GM13976 (cell line): Measurements from ENCODE around the gene SERPINA4.

Experiments
- DNase-seq: peaks from one replicate; pipeline ENCODE4 v3.0.0; 2012; ENCODE audit warnings: low spot score
- in situ Hi-C: fragments of 300-500 bp; cut with MboI; formaldehyde crosslinking; loops from one replicate; pipeline ENCODE4 v1.12.0; 2022; ENCODE audit warnings: low sequenced_read_pairs, mixed read lengths, inconsistent platforms; ENCODE audit not compliant: unreplicated experiment
- TF ChIP-seq, protein P1 (sequence below): IDR thresholded peaks from 2 replicates; pipeline ENCODE4 v1.5.1; 2012; ENCODE audit warnings: borderline replicate concordance, mild to moderate bottlenecking; ENCODE audit not compliant: insufficient read depth; ENCODE audit errors: extremely low read depth, missing control alignments, control extremely low read depth

Gene SERPINA4

GRCh38 chr14:94521375-94522114, 39.7 kb upstream of the SERPINA4 start:
- no peak for DNase-seq
- in situ Hi-C loops, result no loop called here
- TF ChIP-seq, protein P1, sequence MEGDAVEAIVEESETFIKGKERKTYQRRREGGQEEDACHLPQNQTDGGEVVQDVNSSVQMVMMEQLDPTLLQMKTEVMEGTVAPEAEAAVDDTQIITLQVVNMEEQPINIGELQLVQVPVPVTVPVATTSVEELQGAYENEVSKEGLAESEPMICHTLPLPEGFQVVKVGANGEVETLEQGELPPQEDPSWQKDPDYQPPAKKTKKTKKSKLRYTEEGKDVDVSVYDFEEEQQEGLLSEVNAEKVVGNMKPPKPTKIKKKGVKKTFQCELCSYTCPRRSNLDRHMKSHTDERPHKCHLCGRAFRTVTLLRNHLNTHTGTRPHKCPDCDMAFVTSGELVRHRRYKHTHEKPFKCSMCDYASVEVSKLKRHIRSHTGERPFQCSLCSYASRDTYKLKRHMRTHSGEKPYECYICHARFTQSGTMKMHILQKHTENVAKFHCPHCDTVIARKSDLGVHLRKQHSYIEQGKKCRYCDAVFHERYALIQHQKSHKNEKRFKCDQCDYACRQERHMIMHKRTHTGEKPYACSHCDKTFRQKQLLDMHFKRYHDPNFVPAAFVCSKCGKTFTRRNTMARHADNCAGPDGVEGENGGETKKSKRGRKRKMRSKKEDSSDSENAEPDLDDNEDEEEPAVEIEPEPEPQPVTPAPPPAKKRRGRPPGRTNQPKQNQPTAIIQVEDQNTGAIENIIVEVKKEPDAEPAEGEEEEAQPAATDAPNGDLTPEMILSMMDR, result no peak

GRCh38 chr14:94522115-94522724, 39.0 kb upstream of the SERPINA4 start:
- in situ Hi-C loops, result no loop called here

GRCh38 chr14:94523265-94523664, 38.0 kb upstream of the SERPINA4 start:
- TF ChIP-seq, protein P1, result no peak
- no peak for DNase-seq
- in situ Hi-C loops, result no loop called here

More at GRCh38 chr14:94522115-94522724, 39.0 kb upstream of the SERPINA4 start:
- TF ChIP-seq, protein P1, result no peak
- no peak for DNase-seq

- in situ Hi-C loops, result no loop called here
- TF ChIP-seq, protein P1, result no peak
- no peak for DNase-seq
Observed at GRCh38 chr14:94524093-94524492, 37.1 kb upstream of the SERPINA4 start.

DNA sequence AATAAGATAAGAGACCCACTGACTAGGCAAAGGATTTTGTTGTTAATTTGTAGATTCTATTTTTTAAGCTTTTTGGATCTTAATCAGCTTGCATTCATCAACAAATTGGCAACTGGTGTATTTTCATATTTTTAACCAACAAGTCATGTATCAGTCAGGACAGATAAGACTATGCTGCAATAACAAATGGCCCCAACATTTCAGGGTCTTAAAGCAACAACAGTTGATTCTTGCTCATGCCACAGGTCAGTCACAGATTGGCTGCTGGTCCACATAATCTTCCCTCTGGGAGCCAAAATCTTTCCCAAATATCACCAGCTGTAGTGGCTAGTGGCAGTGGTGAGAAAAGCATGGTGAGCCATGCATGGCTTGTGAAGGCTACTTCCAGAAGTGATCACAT, 30.1 kb upstream of the SERPINA4 start:
- in situ Hi-C loops, result no loop called here
- no peak for DNase-seq
- TF ChIP-seq, protein P1, result no peak

DNA sequence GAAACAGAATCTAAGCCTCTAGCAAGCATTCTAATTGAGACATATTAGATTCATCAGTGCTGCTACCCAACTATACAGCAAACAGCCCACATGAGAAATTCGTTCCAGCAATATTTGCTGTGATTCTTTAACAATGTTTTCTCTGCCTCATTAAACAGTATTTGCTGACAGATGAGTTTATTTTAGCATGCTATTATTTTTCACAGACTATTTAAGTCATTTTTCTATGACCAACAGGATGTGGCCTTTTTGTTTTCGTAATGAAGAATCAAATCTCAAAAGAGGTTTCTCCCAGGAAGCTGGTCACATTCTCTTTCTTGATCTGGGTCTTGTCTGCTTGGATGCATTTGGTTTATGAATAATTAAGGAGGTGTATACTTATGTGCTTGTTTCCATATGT, 28.8 kb upstream of the SERPINA4 start:
- TF ChIP-seq, protein P1, result no peak
- in situ Hi-C loops, result no loop called here
- no peak for DNase-seq
